NAMALWA (cell line): Measurements from ENCODE around the gene FGGY.

Experiments used
- DNase-seq: peaks from one replicate; pipeline ENCODE4 v3.0.0-alpha.2; 2015; ENCODE audit warnings: low spot score

The FGGY gene

GRCh38 chr1:59389847-59390246 lies 93.0 kb downstream of the FGGY start:
- no peak for DNase-seq

DNA sequence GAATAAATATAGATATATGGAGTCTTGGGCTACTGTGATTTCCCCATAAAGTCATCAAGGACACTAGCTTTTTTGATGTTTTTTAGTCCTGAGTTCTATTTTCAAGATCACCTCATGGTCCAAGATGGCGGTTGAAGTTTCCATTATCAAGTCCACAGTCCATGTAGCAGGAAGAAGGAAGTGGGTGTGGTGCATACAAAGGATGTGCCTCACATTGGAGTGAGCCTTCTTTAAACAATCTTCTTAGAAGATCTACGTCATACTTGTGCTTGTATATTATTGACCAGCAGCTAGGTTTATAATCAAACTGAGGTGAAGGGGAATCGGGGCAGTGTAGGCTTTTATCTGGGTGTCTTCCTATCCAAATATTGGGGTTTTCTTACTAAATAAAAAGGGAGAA lies 93.4 kb downstream of the FGGY start:
- no peak for DNase-seq

GRCh38 chr1:59391212-59392179 lies 94.6 kb downstream of the FGGY start:
- DNase-seq, result no peak

GRCh38 chr1:59393211-59394180 lies 96.6 kb downstream of the FGGY start:
- no peak for DNase-seq

GRCh38 chr1:59394706-59395425 lies 98.0 kb downstream of the FGGY start:
- no peak for DNase-seq

DNA sequence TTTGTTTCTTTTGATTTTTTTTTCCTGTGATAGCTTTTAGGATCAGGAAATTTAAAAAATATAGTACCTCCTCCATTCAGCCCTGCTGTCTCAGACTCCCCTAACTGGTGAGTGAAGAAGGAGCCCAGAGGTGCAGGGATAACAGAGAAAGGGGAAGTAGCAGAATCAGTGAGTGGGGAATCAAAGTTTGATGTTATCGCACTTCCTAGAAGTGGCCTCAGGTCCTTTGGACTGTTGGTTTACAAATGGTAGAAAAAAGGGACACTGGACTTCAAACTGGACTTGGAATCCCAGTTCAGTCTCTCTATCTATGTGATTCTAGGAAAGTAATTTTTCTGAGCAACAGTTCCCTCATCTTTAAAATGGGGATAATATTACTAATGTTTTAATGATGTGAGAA lies 99.5 kb downstream of the FGGY start:
- DNase-seq, result no peak

- DNase-seq, result no peak
Measured at GRCh38 chr1:59397139-59397858, 100.4 kb downstream of the FGGY start.

DNA sequence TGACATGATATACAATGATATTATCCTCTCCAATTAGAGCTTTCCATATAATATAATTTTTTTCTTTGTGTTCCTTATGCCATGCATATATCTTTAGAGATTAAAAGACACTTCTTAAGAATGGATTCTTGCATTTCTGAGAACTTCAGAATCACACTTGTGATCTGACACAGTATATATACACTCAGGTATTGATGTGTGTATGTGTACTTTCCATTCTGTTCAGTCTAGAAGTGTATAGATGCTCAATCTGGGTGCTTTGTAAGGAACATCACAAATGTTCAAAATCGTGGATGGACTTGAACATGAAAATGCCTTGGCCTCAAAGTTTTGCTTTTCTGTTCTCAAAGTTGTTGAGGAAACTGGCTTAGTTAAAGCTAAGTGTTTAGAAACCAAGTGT lies 102.7 kb downstream of the FGGY start:
- DNase-seq, result no peak

DNA sequence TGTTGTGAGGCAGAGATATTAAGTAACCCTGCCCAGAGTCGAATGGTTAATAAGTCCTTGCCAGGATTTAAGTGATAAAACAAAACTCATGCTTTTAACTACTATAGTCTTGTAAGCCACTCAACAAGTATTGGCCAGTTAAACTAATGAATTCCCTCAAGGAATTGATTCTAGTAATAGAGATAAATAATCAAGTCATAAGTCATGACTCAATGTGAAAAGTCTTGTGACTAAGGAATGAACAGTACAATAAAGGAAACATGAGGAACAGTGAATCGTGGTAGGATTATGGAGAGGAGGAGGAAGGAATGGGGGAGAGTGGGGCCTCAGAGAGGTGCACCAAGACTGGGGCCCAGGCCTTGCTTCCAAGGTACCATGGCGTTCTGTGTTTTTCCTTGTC lies 104.7 kb downstream of the FGGY start:
- no peak for DNase-seq

DNA sequence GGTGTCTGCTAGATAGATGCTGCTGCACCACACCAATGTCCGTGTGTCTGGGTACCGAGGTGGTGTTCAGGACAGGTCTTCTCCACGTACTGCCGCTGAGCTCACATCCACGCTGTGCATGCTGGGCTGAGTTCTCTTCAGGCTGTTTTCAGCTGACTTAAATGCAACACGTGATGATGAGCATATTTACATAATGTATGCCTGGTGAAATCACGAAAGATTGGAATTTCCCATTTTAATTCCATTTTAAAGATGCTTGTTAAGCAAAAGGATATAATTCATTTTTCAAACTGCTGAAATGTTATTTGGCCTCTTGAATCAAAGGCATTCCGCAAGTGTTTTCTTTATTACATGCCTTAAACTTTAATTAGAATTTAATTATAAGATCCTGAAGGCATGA lies 107.9 kb downstream of the FGGY start:
- no peak for DNase-seq

- no peak for DNase-seq
Measured at GRCh38 chr1:59406437-59407164, 109.7 kb downstream of the FGGY start.

- no peak for DNase-seq
Measured at GRCh38 chr1:59408608-59409240, 111.8 kb downstream of the FGGY start.

DNA sequence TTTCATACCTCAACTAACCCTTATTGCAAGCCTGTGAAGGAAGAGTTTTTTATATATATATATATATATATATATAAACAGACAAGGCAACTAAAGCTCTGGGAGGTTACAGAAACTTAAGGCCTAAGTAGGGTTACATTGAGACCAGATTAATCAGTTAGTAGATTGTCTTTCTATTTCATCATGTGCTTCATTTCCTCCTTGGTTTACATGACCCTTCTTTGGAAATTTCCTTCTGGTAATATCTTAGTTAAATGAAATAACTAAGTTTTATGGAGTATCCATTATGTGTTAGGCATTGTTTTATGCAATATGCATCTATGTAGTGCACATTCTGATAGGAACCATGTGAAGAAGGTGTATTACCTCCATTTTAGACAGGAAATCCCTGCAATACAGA lies 112.7 kb downstream of the FGGY start:
- no peak for DNase-seq

- no peak for DNase-seq
Measured at GRCh38 chr1:59409986-59410385, 113.1 kb downstream of the FGGY start.

- no peak for DNase-seq
Measured at GRCh38 chr1:59410457-59410856, 113.6 kb downstream of the FGGY start.

GRCh38 chr1:59411147-59411546 lies 114.3 kb downstream of the FGGY start:
- no peak for DNase-seq

DNA sequence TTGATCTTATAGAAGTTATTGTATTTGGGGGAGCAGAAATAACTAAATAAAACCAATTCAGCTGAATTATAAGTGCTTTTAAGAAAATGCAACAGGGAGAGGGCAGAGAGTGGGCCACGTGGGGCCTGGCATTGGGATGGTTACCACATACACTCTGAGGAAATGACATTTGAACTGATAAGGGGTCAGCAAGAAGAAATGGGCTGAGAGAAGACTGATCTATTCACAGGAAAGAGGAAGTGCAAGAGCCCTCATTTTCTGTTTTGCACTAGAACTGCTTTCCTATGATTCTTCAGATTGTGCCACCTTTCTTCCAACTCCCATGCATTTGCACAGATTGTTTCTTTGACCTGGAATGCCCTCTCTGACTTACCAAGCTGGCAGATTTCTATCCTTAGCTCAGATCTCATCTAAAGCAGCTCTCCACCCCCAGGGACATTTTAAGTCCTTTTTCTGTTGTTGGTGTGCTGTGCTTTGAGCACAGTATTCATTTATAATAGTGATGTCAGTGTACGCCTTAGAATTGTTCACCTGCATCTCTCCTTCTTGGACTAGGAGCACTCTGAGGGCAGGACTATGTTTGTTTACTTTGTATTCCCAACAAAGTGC lies 115.9 kb downstream of the FGGY start:
- peak; percentile 1 for DNase-seq

DNA sequence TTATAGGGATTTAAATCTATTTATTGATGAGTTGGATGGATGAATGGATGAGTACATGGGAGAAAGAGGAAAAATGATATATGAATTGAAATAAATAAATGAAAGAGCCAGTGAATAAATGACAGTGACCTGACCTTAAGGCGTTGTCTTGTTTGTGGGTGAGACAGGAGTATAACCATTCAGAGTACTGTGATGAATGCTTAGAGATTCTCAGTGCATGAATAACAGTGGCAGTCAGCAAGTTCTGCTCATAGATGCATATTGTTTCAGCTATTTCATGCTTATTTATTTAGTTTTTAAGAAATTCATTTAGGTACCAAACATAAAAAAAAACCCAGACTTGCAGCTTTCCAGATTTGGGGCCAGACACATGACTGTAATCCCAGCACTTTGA lies 116.4 kb downstream of the FGGY start:
- no peak for DNase-seq

DNA sequence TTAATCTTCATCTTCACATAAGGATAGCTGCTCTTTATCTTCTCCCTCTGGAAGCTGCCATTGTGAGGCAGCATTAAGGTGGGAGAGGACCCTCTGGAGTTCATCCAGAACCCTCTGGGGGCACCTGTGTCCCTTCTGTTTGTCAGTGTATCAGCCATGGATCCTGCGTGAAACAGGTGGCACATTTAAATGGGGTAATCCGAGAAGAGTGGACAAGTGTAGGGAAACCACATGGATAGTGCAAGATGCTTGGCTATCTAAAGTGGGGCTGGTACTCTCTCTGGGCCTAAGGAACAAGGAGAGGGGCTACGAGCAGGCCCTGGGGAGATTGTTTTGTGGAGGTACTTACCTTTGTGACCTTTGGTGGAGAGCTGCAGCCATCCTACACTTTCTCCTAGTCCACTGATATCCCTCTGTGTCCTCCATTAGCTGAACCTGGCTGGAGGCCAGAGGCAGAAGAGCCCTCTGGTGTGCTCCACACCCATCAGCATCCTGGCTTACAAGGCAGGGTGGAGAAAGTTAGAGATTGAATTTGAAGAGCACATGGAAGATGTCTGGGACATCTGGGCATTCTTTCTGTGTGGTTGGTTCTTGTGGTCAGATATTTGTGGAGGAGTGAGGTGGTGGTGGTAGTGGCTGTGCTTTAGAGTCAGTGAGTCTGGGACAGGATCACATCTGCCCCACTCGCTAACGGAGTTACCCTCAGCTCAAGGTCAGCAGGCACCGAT lies 117.7 kb downstream of the FGGY start:
- no peak for DNase-seq
